Activated gamma-delta T cell treated with Interleukin-2 at 50 U/mL for 16 hours (primary cell): ENCODE results near the gene MCC.

Source experiments
- DNase-seq: peaks from one replicate; pipeline ENCODE4 v3.0.0-alpha.2; 2020

Gene MCC

GRCh38 chr5:113240032-113240431 is 248.2 kb downstream of the MCC start:
- DNase-seq: no peak

GRCh38 chr5:113237893-113238292 is 250.4 kb downstream of the MCC start:
- no peak for DNase-seq

- no peak for DNase-seq
These were observed 251.5 kb downstream of the MCC start for GRCh38 chr5:113236536-113237288.

- DNase-seq: no peak
These were observed 252.4 kb downstream of the MCC start for GRCh38 chr5:113235884-113236283.

GRCh38 chr5:113234546-113234945 is 253.7 kb downstream of the MCC start:
- DNase-seq: no peak

- DNase-seq: no peak
These were observed 254.6 kb downstream of the MCC start for GRCh38 chr5:113233606-113234005.

- DNase-seq: no peak
These were observed 255.6 kb downstream of the MCC start for GRCh38 chr5:113232667-113233066.

- no peak for DNase-seq
These were observed 256.0 kb downstream of the MCC start for GRCh38 chr5:113232221-113232620.

GRCh38 chr5:113231653-113232000 is 256.6 kb downstream of the MCC start:
- DNase-seq: no peak

- no peak for DNase-seq
These were observed 257.3 kb downstream of the MCC start for GRCh38 chr5:113230711-113231652.

- no peak for DNase-seq
These were observed 260.5 kb downstream of the MCC start for GRCh38 chr5:113227798-113228197.

- DNase-seq: no peak
These were observed 262.0 kb downstream of the MCC start for GRCh38 chr5:113226116-113226736.

GRCh38 chr5:113225259-113225658 is 263.0 kb downstream of the MCC start:
- no peak for DNase-seq

GRCh38 chr5:113224605-113225065 is 263.6 kb downstream of the MCC start:
- no peak for DNase-seq

GRCh38 chr5:113223831-113224604 is 264.2 kb downstream of the MCC start:
- DNase-seq: no peak

GRCh38 chr5:113223315-113223714 is 264.9 kb downstream of the MCC start:
- no peak for DNase-seq

GRCh38 chr5:113221294-113222176 is 266.7 kb downstream of the MCC start:
- DNase-seq: no peak

- DNase-seq: no peak
These were observed 268.6 kb downstream of the MCC start for GRCh38 chr5:113219695-113220094.

- no peak for DNase-seq
These were observed 269.2 kb downstream of the MCC start for GRCh38 chr5:113218906-113219517.

GRCh38 chr5:113218200-113218599 is 270.1 kb downstream of the MCC start:
- no peak for DNase-seq

- no peak for DNase-seq
These were observed 270.6 kb downstream of the MCC start for GRCh38 chr5:113217619-113218184.
